GM12875 (cell line): ENCODE measurements around the gene MRPS12.

Experiments
- H3K4me3 ChIP-seq: one replicate; pipeline ENCODE4 v1.5.1; 2011; ENCODE audit warnings: low read depth, low read length, control low read depth
- TF ChIP-seq, protein P1 (sequence below): IDR thresholded peaks from 2 replicates; pipeline ENCODE4 v1.5.1; 2011; ENCODE audit warnings: low read depth, mild to moderate bottlenecking, control low read depth, inconsistent platforms, low read length, moderate library complexity, borderline replicate concordance; ENCODE audit not compliant: insufficient read depth

MRPS12 gene

GRCh38 chr19:38941979-38942378, 11.2 kb downstream of the MRPS12 start:
- TF ChIP-seq, protein P1, sequence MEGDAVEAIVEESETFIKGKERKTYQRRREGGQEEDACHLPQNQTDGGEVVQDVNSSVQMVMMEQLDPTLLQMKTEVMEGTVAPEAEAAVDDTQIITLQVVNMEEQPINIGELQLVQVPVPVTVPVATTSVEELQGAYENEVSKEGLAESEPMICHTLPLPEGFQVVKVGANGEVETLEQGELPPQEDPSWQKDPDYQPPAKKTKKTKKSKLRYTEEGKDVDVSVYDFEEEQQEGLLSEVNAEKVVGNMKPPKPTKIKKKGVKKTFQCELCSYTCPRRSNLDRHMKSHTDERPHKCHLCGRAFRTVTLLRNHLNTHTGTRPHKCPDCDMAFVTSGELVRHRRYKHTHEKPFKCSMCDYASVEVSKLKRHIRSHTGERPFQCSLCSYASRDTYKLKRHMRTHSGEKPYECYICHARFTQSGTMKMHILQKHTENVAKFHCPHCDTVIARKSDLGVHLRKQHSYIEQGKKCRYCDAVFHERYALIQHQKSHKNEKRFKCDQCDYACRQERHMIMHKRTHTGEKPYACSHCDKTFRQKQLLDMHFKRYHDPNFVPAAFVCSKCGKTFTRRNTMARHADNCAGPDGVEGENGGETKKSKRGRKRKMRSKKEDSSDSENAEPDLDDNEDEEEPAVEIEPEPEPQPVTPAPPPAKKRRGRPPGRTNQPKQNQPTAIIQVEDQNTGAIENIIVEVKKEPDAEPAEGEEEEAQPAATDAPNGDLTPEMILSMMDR: no peak
- no peak overlapping the region for H3K4me3 ChIP-seq

DNA sequence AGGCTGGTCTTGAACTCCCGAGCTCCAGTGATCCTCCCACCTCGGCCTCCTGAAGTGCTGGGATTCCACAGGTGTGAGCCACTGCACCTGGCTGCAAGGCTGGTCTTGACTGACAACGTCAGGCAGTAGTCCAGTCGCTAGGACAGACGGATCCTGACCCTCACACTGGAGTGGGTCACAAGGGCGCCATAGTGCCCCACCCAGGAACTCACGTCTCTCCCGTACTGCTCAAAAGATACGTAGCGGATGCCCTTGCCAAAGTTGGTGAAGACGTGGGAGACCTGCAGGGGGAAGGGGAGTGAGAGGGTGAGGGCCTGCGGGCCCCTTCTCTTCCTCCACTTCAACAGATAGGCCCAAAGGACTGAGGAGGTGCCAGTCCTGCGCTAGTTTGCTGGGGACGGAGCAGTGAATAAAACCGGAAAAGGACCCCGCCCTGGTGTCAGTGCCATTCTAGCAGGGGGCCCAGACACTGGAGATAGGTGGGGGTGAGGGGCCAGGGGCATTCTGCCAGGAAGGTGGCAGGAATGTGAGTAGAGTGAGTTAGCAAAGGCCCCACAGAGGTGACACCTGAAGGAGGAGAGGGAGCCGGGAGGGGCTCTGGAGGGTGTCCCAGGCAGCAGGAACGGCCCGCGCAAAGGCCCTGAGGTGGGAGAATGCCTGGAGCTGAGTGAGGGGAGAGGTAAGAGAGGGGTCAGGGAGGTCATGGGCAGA, 11.9 kb downstream of the MRPS12 start:
- TF ChIP-seq, protein P1: no peak
- no peak overlapping the region for H3K4me3 ChIP-seq

DNA sequence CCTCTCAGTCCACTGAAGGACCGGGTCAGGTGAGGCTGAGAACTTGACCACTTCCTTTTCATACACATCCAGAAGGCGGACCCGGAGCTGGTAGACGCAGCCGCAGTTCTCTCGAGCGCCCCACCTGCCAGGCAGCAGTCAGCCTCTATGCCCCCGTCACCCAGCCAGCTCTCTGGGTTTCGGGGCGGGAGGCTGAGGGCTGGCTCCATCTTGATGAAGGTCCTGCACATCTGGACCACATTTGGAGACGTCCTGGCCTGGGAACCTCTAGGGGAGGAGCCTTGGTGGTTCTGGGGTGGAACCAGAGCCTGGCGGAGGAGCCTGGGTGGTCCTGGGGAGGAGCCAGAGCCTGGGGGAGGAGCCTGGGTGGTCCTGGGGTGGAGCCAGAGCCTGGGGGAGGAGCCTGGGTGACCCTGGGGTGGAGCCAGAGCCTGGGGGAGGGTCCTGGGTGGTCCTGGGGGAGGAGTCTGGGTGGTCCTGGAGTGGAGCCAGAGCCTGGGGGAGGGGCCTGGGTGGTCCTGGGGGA, 14.3 kb downstream of the MRPS12 start:
- TF ChIP-seq, protein P1: no peak
- no peak overlapping the region for H3K4me3 ChIP-seq

GRCh38 chr19:38945562-38946228, 15.0 kb downstream of the MRPS12 start:
- TF ChIP-seq, protein P1: no peak
- no peak overlapping the region for H3K4me3 ChIP-seq

- H3K4me3 ChIP-seq: no peak overlapping the region
- TF ChIP-seq, protein P1: no peak
These were observed 15.7 kb downstream of the MRPS12 start for GRCh38 chr19:38946229-38947010.

DNA sequence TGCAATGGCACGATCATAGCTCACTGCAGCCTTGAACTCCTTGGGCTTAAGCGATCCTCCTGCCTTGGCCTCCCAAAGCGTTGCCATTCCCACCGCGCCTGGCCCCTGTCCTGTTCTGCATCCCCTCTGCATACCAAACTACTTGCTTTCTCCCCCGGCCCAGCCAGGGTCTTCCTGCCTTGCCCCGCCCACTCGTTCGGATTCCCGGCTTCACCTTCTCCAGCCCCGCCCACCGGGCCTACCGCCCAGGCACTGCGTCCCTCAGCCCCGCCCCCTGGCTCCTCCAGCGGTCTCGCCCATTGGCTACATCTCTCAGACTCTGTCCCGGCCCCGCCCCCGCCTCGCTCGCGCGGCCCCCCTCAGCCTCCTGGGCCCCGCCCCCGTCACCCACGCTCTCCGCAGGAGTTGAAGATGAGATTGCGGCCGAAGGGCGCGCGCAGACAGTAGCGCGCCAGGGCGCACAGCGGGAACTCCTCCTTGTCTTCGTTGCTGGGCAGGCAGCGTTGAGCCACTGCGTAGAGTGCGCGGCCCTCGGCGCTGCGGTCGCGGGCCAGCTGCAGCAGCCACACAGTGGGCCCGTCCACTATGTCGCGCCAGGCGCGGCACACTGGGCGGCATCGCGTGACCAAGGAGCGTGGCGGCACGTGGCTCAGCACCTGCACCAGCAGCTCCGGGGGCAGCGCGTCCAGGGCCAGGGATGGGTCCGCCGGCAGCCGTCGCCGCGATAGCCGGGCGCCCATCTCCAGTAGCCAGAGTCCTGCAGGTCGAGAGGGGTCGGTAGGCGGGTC, 19.0 kb downstream of the MRPS12 start:
- TF ChIP-seq, protein P1: no peak
- no peak overlapping the region for H3K4me3 ChIP-seq
